GM23338 (cell line): ENCODE data around the gene CPTP. TPM values are rescaled to one million over a fixed set of nuclear protein-coding genes. Genes with fewer than 3 reads are reported as not detected.

Experiments used
- microRNA-seq: library from miRNA; unstranded; fragments of <30 nt; microRNA quantifications from one replicate; pipeline ENCODE4, GENCODE V29; 2017
- polyA plus RNA-seq: library from polyadenylated mRNA; unstranded; fragments of >200 nt; fragmentation: Nextera tagmentation; extraction: Ambion mirVana; gene quantifications from 2 replicates; pipeline ENCODE4 v1.2.1, GENCODE V29; 2016
- small RNA-seq: library from RNA; depleted of rRNA; stranded (forward); fragments of <200 nt; gene quantifications from one replicate; pipeline ENCODE3, GENCODE V24; 2014; ENCODE audit warnings: low replicate concordance
- total RNA-seq: library from RNA; depleted of rRNA; stranded (reverse); fragments of >200 nt; shearing (Covaris generic); gene quantifications from 2 replicates; pipeline ENCODE4 v1.2.3, GENCODE V29; 2014; rRNA removed

The CPTP gene
- total and polyA plus RNA-seq, 2 experiments from 2014 or later, result 8.1 to 13.5 TPM

Small RNA genes within 50 kb of the gene (microRNA-seq; reads per million reads assigned to microRNA genes)
- gene MIR6726 (not detected), gene MIR6727 (not detected), gene MIR6808 (not detected)

Small RNA genes within 50 kb of the gene (small RNA-seq; reads per million reads assigned to genes)
- not detected for gene MIR6726

Other genes starting within 250 kb of the CPTP start
- 21.3 and 21.5 TPM in 2 replicates for gene C1orf159, start 208.7 kb upstream of the CPTP start, total RNA-seq
- 9.6 and 9.9 TPM in 2 replicates for gene C1orf159, start 208.7 kb upstream of the CPTP start, polyA plus RNA-seq
- 0.45 TPM in 1 of 2 replicates, not detected in the other for gene TTLL10, start 150.9 kb upstream of the CPTP start, total RNA-seq
- gene TTLL10, start 150.9 kb upstream of the CPTP start, polyA plus RNA-seq, result not detected in 2 replicates
- 0.58 and 1.5 TPM in 2 replicates for gene TNFRSF18, start 118.2 kb upstream of the CPTP start, total RNA-seq
- 0.56 and 1.1 TPM in 2 replicates for gene TNFRSF18, start 118.2 kb upstream of the CPTP start, polyA plus RNA-seq
- gene TNFRSF4, start 110.6 kb upstream of the CPTP start, total RNA-seq, result not detected in 2 replicates
- not detected in 2 replicates for gene TNFRSF4, start 110.6 kb upstream of the CPTP start, polyA plus RNA-seq
- 51.6 and 62.6 TPM in 2 replicates for gene SDF4, start 92.8 kb upstream of the CPTP start, total RNA-seq
- 45.0 and 49.2 TPM in 2 replicates for gene SDF4, start 92.8 kb upstream of the CPTP start, polyA plus RNA-seq
- 26.5 and 33.5 TPM in 2 replicates for gene B3GALT6, start 92.6 kb upstream of the CPTP start, total RNA-seq
- gene B3GALT6, start 92.6 kb upstream of the CPTP start, polyA plus RNA-seq, result 5.5 and 9.3 TPM in 2 replicates
- gene C1QTNF12, start 78.1 kb upstream of the CPTP start, total RNA-seq, result 3.0 and 4.1 TPM in 2 replicates
- 4.1 and 4.2 TPM in 2 replicates for gene C1QTNF12, start 78.1 kb upstream of the CPTP start, polyA plus RNA-seq
- 70.2 and 73.5 TPM in 2 replicates for gene UBE2J2, start 50.9 kb upstream of the CPTP start, total RNA-seq
- gene UBE2J2, start 50.9 kb upstream of the CPTP start, polyA plus RNA-seq, result 47.1 and 49.5 TPM in 2 replicates
- 0.70 and 1.4 TPM in 2 replicates for gene SCNN1D, start 44.4 kb upstream of the CPTP start, total RNA-seq
- 1.7 and 1.8 TPM in 2 replicates for gene SCNN1D, start 44.4 kb upstream of the CPTP start, polyA plus RNA-seq
- gene ACAP3, start 16.9 kb upstream of the CPTP start, total RNA-seq, result 27.7 and 31.9 TPM in 2 replicates
- gene ACAP3, start 16.9 kb upstream of the CPTP start, polyA plus RNA-seq, result 6.4 and 8.1 TPM in 2 replicates
- 49.9 and 55.8 TPM in 2 replicates for gene PUSL1, start 16.2 kb upstream of the CPTP start, total RNA-seq
- gene PUSL1, start 16.2 kb upstream of the CPTP start, polyA plus RNA-seq, result 41.5 and 43.9 TPM in 2 replicates
- 140 and 161 TPM in 2 replicates for gene INTS11, start 142 bp upstream of the CPTP start, total RNA-seq
- 102 and 110 TPM in 2 replicates for gene INTS11, start 142 bp upstream of the CPTP start, polyA plus RNA-seq
- gene TAS1R3, start 6.5 kb downstream of the CPTP start, total RNA-seq, result 0.14 TPM in 1 of 2 replicates, not detected in the other
- 0.12 TPM in 1 of 2 replicates, not detected in the other for gene TAS1R3, start 6.5 kb downstream of the CPTP start, polyA plus RNA-seq
- 62.7 and 69.7 TPM in 2 replicates for gene DVL1, start 24.6 kb downstream of the CPTP start, total RNA-seq
- gene DVL1, start 24.6 kb downstream of the CPTP start, polyA plus RNA-seq, result 13.5 and 15.4 TPM in 2 replicates
- gene MXRA8, start 33.8 kb downstream of the CPTP start, total RNA-seq, result 11.7 and 17.2 TPM in 2 replicates
- gene MXRA8, start 33.8 kb downstream of the CPTP start, polyA plus RNA-seq, result 7.6 and 9.1 TPM in 2 replicates
- 156 and 167 TPM in 2 replicates for gene AURKAIP1, start 50.4 kb downstream of the CPTP start, total RNA-seq
- 355 and 369 TPM in 2 replicates for gene AURKAIP1, start 50.4 kb downstream of the CPTP start, polyA plus RNA-seq
- 146 and 147 TPM in 2 replicates for gene CCNL2, start 74.5 kb downstream of the CPTP start, total RNA-seq
- gene CCNL2, start 74.5 kb downstream of the CPTP start, polyA plus RNA-seq, result 99.4 and 115 TPM in 2 replicates
- 158 and 173 TPM in 2 replicates for gene MRPL20, start 82.5 kb downstream of the CPTP start, total RNA-seq
- 319 and 344 TPM in 2 replicates for gene MRPL20, start 82.5 kb downstream of the CPTP start, polyA plus RNA-seq
- 1.7 and 1.8 TPM in 2 replicates for gene ANKRD65, start 96.5 kb downstream of the CPTP start, total RNA-seq
- gene ANKRD65, start 96.5 kb downstream of the CPTP start, polyA plus RNA-seq, result 1.6 and 2.6 TPM in 2 replicates
- gene VWA1, start 110.9 kb downstream of the CPTP start, total RNA-seq, result 21.9 and 31.5 TPM in 2 replicates
- gene VWA1, start 110.9 kb downstream of the CPTP start, polyA plus RNA-seq, result 7.2 and 7.9 TPM in 2 replicates
- 0.45 and 1.2 TPM in 2 replicates for gene ATAD3C, start 124.9 kb downstream of the CPTP start, total RNA-seq
- gene ATAD3C, start 124.9 kb downstream of the CPTP start, polyA plus RNA-seq, result 1.1 and 1.3 TPM in 2 replicates
- 61.4 and 63.4 TPM in 2 replicates for gene ATAD3B, start 147.0 kb downstream of the CPTP start, total RNA-seq
- gene ATAD3B, start 147.0 kb downstream of the CPTP start, polyA plus RNA-seq, result 32.3 and 37.8 TPM in 2 replicates
- 71.4 and 80.3 TPM in 2 replicates for gene ATAD3A, start 187.4 kb downstream of the CPTP start, total RNA-seq
- 36.5 and 39.3 TPM in 2 replicates for gene ATAD3A, start 187.4 kb downstream of the CPTP start, polyA plus RNA-seq
- gene TMEM240, start 215.8 kb downstream of the CPTP start, total RNA-seq, result 0.74 and 5.1 TPM in 2 replicates
- gene TMEM240, start 215.8 kb downstream of the CPTP start, polyA plus RNA-seq, result 1.8 and 1.9 TPM in 2 replicates